Measurements from ENCODE around the gene KCNK1. TPM values are rescaled to one million over a fixed set of nuclear protein-coding genes. Genes with fewer than 3 reads are reported as not detected.

Gene KCNK1
- total RNA-seq, 1 donor from 2014 or later = 5.6 TPM

GRCh38 chr1:233664804-233665574, 51.1 kb downstream of the KCNK1 start:
- no peaks in the 10 kb centered on the region for H3K9me3 Mint-ChIP-seq (ENCODE audit: unreplicated experiment)
- DNase-seq (ENCODE audit: low spot score) = no peak
- H3K27me3 Mint-ChIP-seq (ENCODE audit: unreplicated experiment) = no peaks in the 10 kb centered on the region
- H3K4me3 Mint-ChIP-seq (ENCODE audit: unreplicated experiment) = no peak overlapping the region
- H3K4me1 Mint-ChIP-seq (ENCODE audit: unreplicated experiment) = no peaks in the 10 kb centered on the region
- no peaks in the 10 kb centered on the region for H3K36me3 Mint-ChIP-seq (ENCODE audit: low read depth, unreplicated experiment)
- no peak overlapping the region for H3K27ac Mint-ChIP-seq (ENCODE audit: unreplicated experiment)
- no peak for TF ChIP-seq CTCF (IDR thresholded peaks at IDR 0.05; ENCODE audit: unreplicated experiment)

- TF ChIP-seq CTCF (IDR thresholded peaks at IDR 0.05; ENCODE audit: unreplicated experiment) = no peak
- Mint-ChIP-seq H3K4me1 (ENCODE audit: unreplicated experiment) (no peaks in the 10 kb centered on the region), H3K27me3 (ENCODE audit: unreplicated experiment) (no peaks in the 10 kb centered on the region), H3K4me3 (ENCODE audit: unreplicated experiment) (no peak overlapping the region), H3K27ac (ENCODE audit: unreplicated experiment) (no peak overlapping the region), H3K36me3 (ENCODE audit: low read depth, unreplicated experiment) (no peaks in the 10 kb centered on the region), H3K9me3 (ENCODE audit: unreplicated experiment) (peaks cover 4% of the 10 kb centered on the region)
- DNase-seq (ENCODE audit: low spot score) = no peak
These were observed 51.8 kb downstream of the KCNK1 start for GRCh38 chr1:233665575-233666270.

GRCh38 chr1:233667741-233668140, 53.8 kb downstream of the KCNK1 start:
- H3K36me3 Mint-ChIP-seq (ENCODE audit: low read depth, unreplicated experiment) = peaks cover 4% of the 10 kb centered on the region
- no peaks in the 10 kb centered on the region for H3K4me1 Mint-ChIP-seq (ENCODE audit: unreplicated experiment)
- TF ChIP-seq CTCF (IDR thresholded peaks at IDR 0.05; ENCODE audit: unreplicated experiment) = no peak

GRCh38 chr1:233668146-233668724, 54.3 kb downstream of the KCNK1 start:
- Mint-ChIP-seq H3K27me3 (ENCODE audit: unreplicated experiment) (no peaks in the 10 kb centered on the region), H3K4me3 (ENCODE audit: unreplicated experiment) (no peak overlapping the region), H3K36me3 (ENCODE audit: low read depth, unreplicated experiment) (peaks cover 4% of the 10 kb centered on the region), H3K27ac (ENCODE audit: unreplicated experiment) (no peak overlapping the region), H3K4me1 (ENCODE audit: unreplicated experiment) (no peaks in the 10 kb centered on the region), H3K9me3 (ENCODE audit: unreplicated experiment) (peaks cover 4% of the 10 kb centered on the region)
- TF ChIP-seq CTCF (IDR thresholded peaks at IDR 0.05; ENCODE audit: unreplicated experiment) = no peak
- DNase-seq (ENCODE audit: low spot score) = no peak

More at GRCh38 chr1:233667741-233668140, 53.8 kb downstream of the KCNK1 start:
- Mint-ChIP-seq H3K9me3 (ENCODE audit: unreplicated experiment) (peaks cover 4% of the 10 kb centered on the region), H3K27me3 (ENCODE audit: unreplicated experiment) (no peaks in the 10 kb centered on the region), H3K4me3 (ENCODE audit: unreplicated experiment) (no peak overlapping the region), H3K27ac (ENCODE audit: unreplicated experiment) (no peak overlapping the region)
- no peak for DNase-seq (ENCODE audit: low spot score)
